Naive thymus-derived CD8-positive, alpha-beta T cell (primary cell): Measurements from ENCODE around the gene KIR2DL3. TPM values are rescaled to one million over a fixed set of nuclear protein-coding genes. Genes with fewer than 3 reads are reported as not detected.
"Not testable (repeated sequence)": the region's sequence is repeated elsewhere in the genome, so short reads cannot be mapped to it uniquely, and the experiment has no call there.

Experiments
- ATAC-seq, 2 donors: fragments of 150-1000 bp; cut with Tn5 transposase in 1 of 2; sonication (Bioruptor Pico), chemical (Tn5 transposase) in 1 of 2; 1 replicate in 1 of 2; 2 replicates in 1 of 2; pipeline ENCODE4 v1.10.0; 2021; ENCODE audit warnings: mild to moderate bottlenecking in 2 of 2, moderate library complexity in 2 of 2
- POLR2A ChIA-PET: fragments of 350-600 bp; sonication (Branson Sonifier 250); formaldehyde crosslinking; loops from one replicate; lab custom pipeline; 2021; ENCODE audit warnings: antibody characterized with exemption; lab: Charles Lee
- DNase-seq, 10 donors: peaks; one replicate each; pipeline versions ENCODE4 v3.0.0 to v3.0.0-alpha.2; 2020 to 2022
- H3K27ac Mint-ChIP-seq, 10 donors: one replicate each; pipeline ENCODE4 v1.8.0; 2020 to 2022; ENCODE audit warnings: mild to moderate bottlenecking in 10 of 10, mixed read lengths in 10 of 10, moderate library complexity in 4 of 10, inconsistent platforms in 1 of 10
- H3K27me3 Mint-ChIP-seq, 5 donors: one replicate each; pipeline ENCODE4 v1.8.0; 2021 to 2022; ENCODE audit warnings: mixed read lengths in 5 of 5
- H3K36me3 Mint-ChIP-seq, 3 donors: one replicate each; pipeline ENCODE4 v1.8.0; 2020 to 2022; ENCODE audit warnings: mixed read lengths in 3 of 3, mild to moderate bottlenecking in 2 of 3, inconsistent platforms in 1 of 3
- H3K4me1 Mint-ChIP-seq, 4 donors: one replicate each; pipeline ENCODE4 v1.8.0; 2021 to 2022; ENCODE audit warnings: mixed read lengths in 4 of 4
- H3K4me3 Mint-ChIP-seq, 10 donors: one replicate each; pipeline ENCODE4 v1.8.0; 2020 to 2022; ENCODE audit warnings: mild to moderate bottlenecking in 10 of 10, mixed read lengths in 10 of 10, moderate library complexity in 6 of 10, inconsistent platforms in 1 of 10
- H3K9me3 Mint-ChIP-seq, 9 donors: one replicate each; pipeline ENCODE4 v1.8.0; 2020 to 2022; ENCODE audit warnings: mixed read lengths in 9 of 9, mild to moderate bottlenecking in 3 of 9, inconsistent platforms in 1 of 9, moderate library complexity in 1 of 9
- polyA plus RNA-seq, 3 donors: library from polyadenylated mRNA; unstranded; fragments of 300-500 nt; fragmentation: Illumina TruSeq; gene quantifications; one replicate each; pipeline ENCODE4 v1.2.3, GENCODE V29; 2021
- total RNA-seq, 8 experiments: library from RNA in 2 of 8; stranded (reverse) in 2 of 8; gene quantifications; one replicate each; pipeline ENCODE4 v1.2.3 and lab custom pipeline; 2021 to 2026

KIR2DL3 gene
- total and polyA plus RNA-seq, 5 experiments from 2014 or later: 0.23 to 5.0 (median 0.49) TPM; not detected in 2

- Mint-ChIP-seq H3K9me3 (peaks cover 0 to 11% (median 2%) of the 10 kb centered on the region in 9 donors), H3K27me3 (peaks cover 8 to 31% (median 15%) of the 10 kb centered on the region in 5 donors), H3K36me3 (peaks cover 0 to 10% (median 0%) of the 10 kb centered on the region in 3 donors)
- H3K4me1 Mint-ChIP-seq, H3K27ac Mint-ChIP-seq, H3K4me3 Mint-ChIP-seq, DNase-seq, POLR2A ChIA-PET, ATAC-seq: not testable (repeated sequence)
Observed at GRCh38 chr19:54775830-54776229, 37.5 kb downstream of the KIR2DL3 start.

- H3K4me1 Mint-ChIP-seq, ATAC-seq, POLR2A ChIA-PET, H3K4me3 Mint-ChIP-seq, DNase-seq, H3K27ac Mint-ChIP-seq: not testable (repeated sequence)
- Mint-ChIP-seq H3K36me3 (peaks cover 0 to 10% (median 0%) of the 10 kb centered on the region in 3 donors), H3K9me3 (peaks cover 0 to 29% (median 4%) of the 10 kb centered on the region in 9 donors), H3K27me3 (peaks cover 8 to 34% (median 15%) of the 10 kb centered on the region in 5 donors)
Observed at GRCh38 chr19:54777851-54778250, 39.5 kb downstream of the KIR2DL3 start.

GRCh38 chr19:54778896-54779295, 40.6 kb downstream of the KIR2DL3 start:
- DNase-seq, H3K4me1 Mint-ChIP-seq, ATAC-seq, H3K4me3 Mint-ChIP-seq, H3K27ac Mint-ChIP-seq, POLR2A ChIA-PET: not testable (repeated sequence)
- Mint-ChIP-seq H3K9me3 (peaks cover 0 to 31% (median 6%) of the 10 kb centered on the region in 9 donors), H3K27me3 (peaks cover 9 to 32% (median 15%) of the 10 kb centered on the region in 5 donors), H3K36me3 (peaks cover 0 to 10% (median 0%) of the 10 kb centered on the region in 3 donors)

- POLR2A ChIA-PET, H3K36me3 Mint-ChIP-seq, ATAC-seq, H3K27ac Mint-ChIP-seq, H3K4me3 Mint-ChIP-seq, DNase-seq, H3K4me1 Mint-ChIP-seq: not testable (repeated sequence)
- Mint-ChIP-seq H3K27me3 (peaks cover 16 to 65% (median 27%) of the 10 kb centered on the region in 5 donors), H3K9me3 (peaks cover 0 to 26% (median 8%) of the 10 kb centered on the region in 9 donors)
Observed at GRCh38 chr19:54782916-54783315, 44.6 kb downstream of the KIR2DL3 start.

GRCh38 chr19:54786091-54786723, 47.9 kb downstream of the KIR2DL3 start:
- H3K4me3 Mint-ChIP-seq, ATAC-seq, POLR2A ChIA-PET, H3K4me1 Mint-ChIP-seq, H3K27ac Mint-ChIP-seq, DNase-seq, H3K36me3 Mint-ChIP-seq: not testable (repeated sequence)
- peaks cover 0 to 19% (median 5%) of the 10 kb centered on the region in 9 donors for H3K9me3 Mint-ChIP-seq
- H3K27me3 Mint-ChIP-seq: peaks cover 17 to 56% (median 35%) of the 10 kb centered on the region in 5 donors

GRCh38 chr19:54788154-54788553, 49.8 kb downstream of the KIR2DL3 start:
- H3K9me3 Mint-ChIP-seq, H3K27ac Mint-ChIP-seq, POLR2A ChIA-PET, DNase-seq, H3K4me3 Mint-ChIP-seq, ATAC-seq, H3K36me3 Mint-ChIP-seq: not testable (repeated sequence)
- Mint-ChIP-seq H3K27me3 (peaks cover 17 to 51% (median 35%) of the 10 kb centered on the region in 5 donors), H3K4me1 (peaks cover 4 to 24% (median 9%) of the 10 kb centered on the region in 4 donors)

- Mint-ChIP-seq H3K9me3 (peaks cover 0 to 2% (median 0%) of the 10 kb centered on the region in 9 donors), H3K36me3 (no peaks in the 10 kb centered on the region), H3K4me1 (peaks cover 6 to 37% (median 11%) of the 10 kb centered on the region in 4 donors), H3K27ac (no peak overlapping the region), H3K4me3 (peak overlapping the region in 1 of 10 donors; percentile 30), H3K27me3 (peaks cover 10 to 33% (median 26%) of the 10 kb centered on the region in 5 donors)
- DNase-seq (no peak), ATAC-seq (no peak)
- POLR2A ChIA-PET: no interaction called here
Observed at GRCh38 chr19:54790711-54791110, 52.4 kb downstream of the KIR2DL3 start.

GRCh38 chr19:54791476-54791875, 53.2 kb downstream of the KIR2DL3 start:
- Mint-ChIP-seq H3K4me1 (peaks cover 6 to 40% (median 11%) of the 10 kb centered on the region in 4 donors), H3K36me3 (no peaks in the 10 kb centered on the region), H3K27ac (no peak overlapping the region), H3K4me3 (peak overlapping the region in 3 of 10 donors; percentile 8 to 60 (median 20)), H3K27me3 (peaks cover 9 to 33% (median 24%) of the 10 kb centered on the region in 5 donors), H3K9me3 (no peaks in the 10 kb centered on the region)
- no peak for DNase-seq
- POLR2A ChIA-PET: no interaction called here
- no peak for ATAC-seq

- Mint-ChIP-seq H3K36me3 (no peaks in the 10 kb centered on the region), H3K4me1 (peaks cover 6 to 39% (median 11%) of the 10 kb centered on the region in 4 donors), H3K4me3 (peak overlapping the region; percentile 65 to 88 (median 74)), H3K9me3 (no peaks in the 10 kb centered on the region), H3K27me3 (peaks cover 12 to 33% (median 27%) of the 10 kb centered on the region in 5 donors), H3K27ac (peak overlapping the region in 9 of 10 donors; percentile 11 to 84 (median 59))
- ATAC-seq (no peak), DNase-seq (no peak)
- POLR2A ChIA-PET: no interaction called here
Observed at GRCh38 chr19:54792814-54793213, 54.5 kb downstream of the KIR2DL3 start.

- ATAC-seq (no peak), DNase-seq (no peak)
- Mint-ChIP-seq H3K9me3 (peaks cover 0 to 18% (median 2%) of the 10 kb centered on the region in 9 donors), H3K27me3 (peaks cover 10 to 43% (median 20%) of the 10 kb centered on the region in 5 donors), H3K4me3 (no peak overlapping the region), H3K4me1 (peaks cover 6 to 35% (median 11%) of the 10 kb centered on the region in 4 donors), H3K36me3 (peaks cover 0 to 6% (median 0%) of the 10 kb centered on the region in 3 donors), H3K27ac (no peak overlapping the region)
- POLR2A ChIA-PET: no interaction called here
Observed at GRCh38 chr19:54795758-54796157, 57.4 kb downstream of the KIR2DL3 start.

Other genes starting within 250 kb of the KIR2DL3 start
- gene LAIR2, start 235.7 kb upstream of the KIR2DL3 start, total RNA-seq: not detected
- 10 to 100 TPM in 1 of 3 donors, 1 to 10 TPM in 1, not detected in 1; 1.8 to 17.2 TPM for gene LAIR2, start 235.7 kb upstream of the KIR2DL3 start, polyA plus RNA-seq
- under 1 TPM in 1 of 2 experiments, not detected in 1; 0.38 TPM for gene LILRA2, start 164.7 kb upstream of the KIR2DL3 start, total RNA-seq
- under 1 TPM in 2 of 3 donors, not detected in 1; 0.13 to 0.40 TPM for gene LILRA2, start 164.7 kb upstream of the KIR2DL3 start, polyA plus RNA-seq
- gene LILRA1, start 144.9 kb upstream of the KIR2DL3 start, total RNA-seq: not detected
- under 1 TPM in 1 of 3 donors, not detected in 2; 0.07 TPM for gene LILRA1, start 144.9 kb upstream of the KIR2DL3 start, polyA plus RNA-seq
- 1 to 10 TPM; 2.9 to 3.0 TPM for gene LILRB1, start 108.0 kb upstream of the KIR2DL3 start, total RNA-seq
- gene LILRB1, start 108.0 kb upstream of the KIR2DL3 start, polyA plus RNA-seq: 1 to 10 TPM in 1 of 3 donors, under 1 TPM in 1, not detected in 1; 0.15 to 8.8 TPM
- under 1 TPM; 0.47 to 0.57 TPM for gene LILRB4, start 75.5 kb upstream of the KIR2DL3 start, total RNA-seq
- not detected for gene LILRB4, start 75.5 kb upstream of the KIR2DL3 start, polyA plus RNA-seq
- not detected for gene KIR3DL3, start 14.1 kb upstream of the KIR2DL3 start, total RNA-seq
- gene KIR3DL3, start 14.1 kb upstream of the KIR2DL3 start, polyA plus RNA-seq: not detected
- not detected for gene KIR2DL1, start 31.3 kb downstream of the KIR2DL3 start, total RNA-seq
- gene KIR2DL1, start 31.3 kb downstream of the KIR2DL3 start, polyA plus RNA-seq: 1 to 10 TPM in 1 of 3 donors, under 1 TPM in 1, not detected in 1; 0.09 to 8.1 TPM
- not detected for gene KIR2DL4, start 65.1 kb downstream of the KIR2DL3 start, total RNA-seq
- under 1 TPM in 1 of 3 donors, not detected in 2; 0.94 TPM for gene KIR2DL4, start 65.1 kb downstream of the KIR2DL3 start, polyA plus RNA-seq
- gene KIR3DL1, start 78.0 kb downstream of the KIR2DL3 start, total RNA-seq: under 1 TPM in 1 of 2 experiments, not detected in 1; 0.21 TPM
- gene KIR3DL1, start 78.0 kb downstream of the KIR2DL3 start, polyA plus RNA-seq: 10 to 100 TPM in 1 of 3 donors, 1 to 10 TPM in 1, under 1 TPM in 1; 0.20 to 17.7 (median 1.5) TPM
- gene KIR2DS4, start 94.2 kb downstream of the KIR2DL3 start, total RNA-seq: not detected
- gene KIR2DS4, start 94.2 kb downstream of the KIR2DL3 start, polyA plus RNA-seq: 1 to 10 TPM in 1 of 3 donors, under 1 TPM in 1, not detected in 1; 0.81 to 6.1 TPM
- not detected for gene KIR3DL2, start 111.9 kb downstream of the KIR2DL3 start, total RNA-seq
- 1 to 10 TPM in 2 of 3 donors, under 1 TPM in 1; 0.14 to 6.5 (median 1.1) TPM for gene KIR3DL2, start 111.9 kb downstream of the KIR2DL3 start, polyA plus RNA-seq
- not detected for gene FCAR, start 135.7 kb downstream of the KIR2DL3 start, total RNA-seq
- under 1 TPM in 2 of 3 donors, not detected in 1; 0.13 to 0.19 TPM for gene FCAR, start 135.7 kb downstream of the KIR2DL3 start, polyA plus RNA-seq
- 1 to 10 TPM in 1 of 2 experiments, under 1 TPM in 1; 0.29 to 1.5 TPM for gene NCR1, start 167.6 kb downstream of the KIR2DL3 start, total RNA-seq
- 1 to 10 TPM in 1 of 3 donors, not detected in 2; 9.8 TPM for gene NCR1, start 167.6 kb downstream of the KIR2DL3 start, polyA plus RNA-seq
- gene NLRP7, start 209.0 kb downstream of the KIR2DL3 start, total RNA-seq: not detected
- gene NLRP7, start 209.0 kb downstream of the KIR2DL3 start, polyA plus RNA-seq: under 1 TPM in 1 of 3 donors, not detected in 2; 0.09 TPM
- 10 to 100 TPM; 19.6 to 20.5 TPM for gene NLRP2, start 227.9 kb downstream of the KIR2DL3 start, total RNA-seq
- gene NLRP2, start 227.9 kb downstream of the KIR2DL3 start, polyA plus RNA-seq: 1 to 10 TPM; 1.6 to 7.0 (median 1.7) TPM